Activated T-cell treated with anti-CD3 and anti-CD28 coated beads for 48 hours (primary cell): ENCODE measurements around the gene CTBP1.

Experiments used
- DNase-seq: peaks from one replicate; pipeline ENCODE4 v3.0.0-alpha.2; 2020; ENCODE audit warnings: low read depth

Gene CTBP1

GRCh38 chr4:1209821-1210220 lies 39.1 kb downstream of the CTBP1 start:
- DNase-seq = no peak

- DNase-seq = no peak
Measured at GRCh38 chr4:1208970-1209704, 39.8 kb downstream of the CTBP1 start.

GRCh38 chr4:1208266-1208961 lies 40.5 kb downstream of the CTBP1 start:
- DNase-seq = no peak

GRCh38 chr4:1207603-1208265 lies 41.2 kb downstream of the CTBP1 start:
- DNase-seq = no peak

- DNase-seq = no peak
Measured at GRCh38 chr4:1207157-1207470, 41.8 kb downstream of the CTBP1 start.

GRCh38 chr4:1206299-1207156 lies 42.4 kb downstream of the CTBP1 start:
- DNase-seq = no peak

GRCh38 chr4:1205586-1206298 lies 43.2 kb downstream of the CTBP1 start:
- no peak for DNase-seq

- no peak for DNase-seq
Measured at GRCh38 chr4:1204828-1205585, 43.9 kb downstream of the CTBP1 start.

- DNase-seq = no peak
Measured at GRCh38 chr4:1204286-1204827, 44.6 kb downstream of the CTBP1 start.

- no peak for DNase-seq
Measured at GRCh38 chr4:1203026-1203616, 45.8 kb downstream of the CTBP1 start.

- DNase-seq = no peak
Measured at GRCh38 chr4:1202526-1203011, 46.4 kb downstream of the CTBP1 start.

GRCh38 chr4:1201851-1202525 lies 46.9 kb downstream of the CTBP1 start:
- DNase-seq = peak; percentile 73

- no peak for DNase-seq
Measured at GRCh38 chr4:1200425-1201035, 48.4 kb downstream of the CTBP1 start.

- no peak for DNase-seq
Measured at GRCh38 chr4:1199556-1200331, 49.2 kb downstream of the CTBP1 start.

- no peak for DNase-seq
Measured at GRCh38 chr4:1198098-1198844, 50.7 kb downstream of the CTBP1 start.

GRCh38 chr4:1196421-1197183 lies 52.3 kb downstream of the CTBP1 start:
- no peak for DNase-seq
